ENCODE measurements around the gene APOBEC3C.
"Not testable (repeated sequence)": the region's sequence is repeated elsewhere in the genome, so short reads cannot be mapped to it uniquely, and the experiment has no call there.

The APOBEC3C gene

GRCh38 chr22:38986629-38987028 is 27.4 kb upstream of the APOBEC3C start:
- no peak overlapping the region for H3K4me3 ChIP-seq (ENCODE audit: low read length)
- no peak overlapping the region for H3K9ac ChIP-seq (ENCODE audit: low read length)
- H3K27me3 ChIP-seq (ENCODE audit: control insufficient read depth, insufficient read depth, low read length), result peaks cover under 1% of the 10 kb centered on the region
- peaks cover 7% of the 10 kb centered on the region for H3K4me1 ChIP-seq (ENCODE audit: control insufficient read depth, low read depth, low read length)
- H3K27ac ChIP-seq (ENCODE audit: low read length), result no peak overlapping the region
- peaks cover 4% of the 10 kb centered on the region for H3K36me3 ChIP-seq (ENCODE audit: control insufficient read depth, low read depth, low read length)
- no peaks in the 10 kb centered on the region for H3K9me3 ChIP-seq (ENCODE audit: control insufficient read depth, low read depth, low read length)

- Histone ChIP-seq H3K27me3 (ENCODE audit: control insufficient read depth, insufficient read depth, low read length) (no peaks in the 10 kb centered on the region), H3K4me1 (ENCODE audit: control insufficient read depth, low read depth, low read length) (peaks cover 5% of the 10 kb centered on the region), H3K36me3 (ENCODE audit: control insufficient read depth, low read depth, low read length) (peaks cover 4% of the 10 kb centered on the region), H3K9me3 (ENCODE audit: control insufficient read depth, low read depth, low read length) (no peaks in the 10 kb centered on the region), H3K27ac (ENCODE audit: low read length) (no peak overlapping the region), H3K4me3 (ENCODE audit: low read length) (no peak overlapping the region), H3K9ac (ENCODE audit: low read length) (no peak overlapping the region)
These were observed 26.7 kb upstream of the APOBEC3C start for GRCh38 chr22:38987171-38987895.

GRCh38 chr22:38989466-38989865 is 24.6 kb upstream of the APOBEC3C start:
- no peaks in the 10 kb centered on the region for H3K9me3 ChIP-seq (ENCODE audit: control insufficient read depth, low read depth, low read length)
- H3K36me3 ChIP-seq (ENCODE audit: control insufficient read depth, low read depth, low read length), result no peaks in the 10 kb centered on the region
- H3K9ac ChIP-seq (ENCODE audit: low read length), result no peak overlapping the region
- H3K27me3 ChIP-seq (ENCODE audit: control insufficient read depth, insufficient read depth, low read length), result no peaks in the 10 kb centered on the region
- no peak overlapping the region for H3K4me3 ChIP-seq (ENCODE audit: low read length)
- peaks cover 12% of the 10 kb centered on the region for H3K4me1 ChIP-seq (ENCODE audit: control insufficient read depth, low read depth, low read length)
- no peak overlapping the region for H3K27ac ChIP-seq (ENCODE audit: low read length)

GRCh38 chr22:38992871-38993371 is 21.1 kb upstream of the APOBEC3C start:
- not testable (repeated sequence) for H3K9me3 ChIP-seq (ENCODE audit: control insufficient read depth, low read depth, low read length); H3K36me3 ChIP-seq (ENCODE audit: control insufficient read depth, low read depth, low read length); H3K27me3 ChIP-seq (ENCODE audit: control insufficient read depth, insufficient read depth, low read length); H3K4me3 ChIP-seq (ENCODE audit: low read length); H3K27ac ChIP-seq (ENCODE audit: low read length); H3K9ac ChIP-seq (ENCODE audit: low read length)
- H3K4me1 ChIP-seq (ENCODE audit: control insufficient read depth, low read depth, low read length), result peaks cover 15% of the 10 kb centered on the region

- Histone ChIP-seq H3K4me3 (ENCODE audit: low read length) (no peak overlapping the region), H3K36me3 (ENCODE audit: control insufficient read depth, low read depth, low read length) (no peaks in the 10 kb centered on the region), H3K4me1 (ENCODE audit: control insufficient read depth, low read depth, low read length) (peaks cover 26% of the 10 kb centered on the region), H3K9ac (ENCODE audit: low read length) (no peak overlapping the region), H3K27me3 (ENCODE audit: control insufficient read depth, insufficient read depth, low read length) (no peaks in the 10 kb centered on the region), H3K27ac (ENCODE audit: low read length) (no peak overlapping the region), H3K9me3 (ENCODE audit: control insufficient read depth, low read depth, low read length) (no peaks in the 10 kb centered on the region)
These were observed 18.0 kb upstream of the APOBEC3C start for GRCh38 chr22:38996105-38996504.

- Histone ChIP-seq H3K27me3 (ENCODE audit: control insufficient read depth, insufficient read depth, low read length) (no peaks in the 10 kb centered on the region), H3K4me3 (ENCODE audit: low read length) (no peak overlapping the region), H3K27ac (ENCODE audit: low read length) (no peak overlapping the region), H3K36me3 (ENCODE audit: control insufficient read depth, low read depth, low read length) (no peaks in the 10 kb centered on the region), H3K4me1 (ENCODE audit: control insufficient read depth, low read depth, low read length) (peaks cover 23% of the 10 kb centered on the region), H3K9me3 (ENCODE audit: control insufficient read depth, low read depth, low read length) (no peaks in the 10 kb centered on the region), H3K9ac (ENCODE audit: low read length) (no peak overlapping the region)
These were observed 16.5 kb upstream of the APOBEC3C start for GRCh38 chr22:38997518-38997917.

- Histone ChIP-seq H3K4me1 (ENCODE audit: control insufficient read depth, low read depth, low read length) (peaks cover 16% of the 10 kb centered on the region), H3K27ac (ENCODE audit: low read length) (no peak overlapping the region), H3K4me3 (ENCODE audit: low read length) (no peak overlapping the region), H3K27me3 (ENCODE audit: control insufficient read depth, insufficient read depth, low read length) (no peaks in the 10 kb centered on the region), H3K9ac (ENCODE audit: low read length) (no peak overlapping the region), H3K36me3 (ENCODE audit: control insufficient read depth, low read depth, low read length) (no peaks in the 10 kb centered on the region), H3K9me3 (ENCODE audit: control insufficient read depth, low read depth, low read length) (no peaks in the 10 kb centered on the region)
These were observed 10.9 kb upstream of the APOBEC3C start for GRCh38 chr22:39003165-39003638.

- no peak overlapping the region for H3K9ac ChIP-seq (ENCODE audit: low read length)
- H3K9me3 ChIP-seq (ENCODE audit: control insufficient read depth, low read depth, low read length), result no peaks in the 10 kb centered on the region
- no peaks in the 10 kb centered on the region for H3K36me3 ChIP-seq (ENCODE audit: control insufficient read depth, low read depth, low read length)
- peaks cover 4% of the 10 kb centered on the region for H3K4me1 ChIP-seq (ENCODE audit: control insufficient read depth, low read depth, low read length)
- no peak overlapping the region for H3K27ac ChIP-seq (ENCODE audit: low read length)
- H3K27me3 ChIP-seq (ENCODE audit: control insufficient read depth, insufficient read depth, low read length), result no peaks in the 10 kb centered on the region
- no peak overlapping the region for H3K4me3 ChIP-seq (ENCODE audit: low read length)
These were observed 6.9 kb upstream of the APOBEC3C start for GRCh38 chr22:39007177-39007576.

- H3K27ac ChIP-seq (ENCODE audit: low read length); H3K27me3 ChIP-seq (ENCODE audit: control insufficient read depth, insufficient read depth, low read length); H3K9ac ChIP-seq (ENCODE audit: low read length); H3K4me1 ChIP-seq (ENCODE audit: control insufficient read depth, low read depth, low read length); H3K9me3 ChIP-seq (ENCODE audit: control insufficient read depth, low read depth, low read length); H3K36me3 ChIP-seq (ENCODE audit: control insufficient read depth, low read depth, low read length); H3K4me3 ChIP-seq (ENCODE audit: low read length): not testable (repeated sequence)
These were observed 5.7 kb upstream of the APOBEC3C start for GRCh38 chr22:39008271-39008850.

GRCh38 chr22:39010946-39011345 is 3.1 kb upstream of the APOBEC3C start:
- H3K4me1 ChIP-seq (ENCODE audit: control insufficient read depth, low read depth, low read length), result peaks cover 16% of the 10 kb centered on the region
- no peaks in the 10 kb centered on the region for H3K27me3 ChIP-seq (ENCODE audit: control insufficient read depth, insufficient read depth, low read length)
- H3K36me3 ChIP-seq (ENCODE audit: control insufficient read depth, low read depth, low read length), result no peaks in the 10 kb centered on the region
- H3K27ac ChIP-seq (ENCODE audit: low read length), result no peak overlapping the region
- H3K9me3 ChIP-seq (ENCODE audit: control insufficient read depth, low read depth, low read length), result no peaks in the 10 kb centered on the region
- H3K9ac ChIP-seq (ENCODE audit: low read length), result no peak overlapping the region
- no peak overlapping the region for H3K4me3 ChIP-seq (ENCODE audit: low read length)

GRCh38 chr22:39012533-39013511 is 1.2 kb upstream of the APOBEC3C start:
- Histone ChIP-seq H3K9ac (ENCODE audit: low read length) (no peak overlapping the region), H3K27ac (ENCODE audit: low read length) (no peak overlapping the region), H3K4me3 (ENCODE audit: low read length) (no peak overlapping the region), H3K9me3 (ENCODE audit: control insufficient read depth, low read depth, low read length) (no peaks in the 10 kb centered on the region), H3K36me3 (ENCODE audit: control insufficient read depth, low read depth, low read length) (no peaks in the 10 kb centered on the region), H3K27me3 (ENCODE audit: control insufficient read depth, insufficient read depth, low read length) (no peaks in the 10 kb centered on the region), H3K4me1 (ENCODE audit: control insufficient read depth, low read depth, low read length) (peaks cover 22% of the 10 kb centered on the region)
